Activated CD8-positive, alpha-beta T cell treated with anti-CD3 and anti-CD28 coated beads, Interleukin-2, amount 10 ng/mL, durations not matched to agents 7 days and 5 days (primary cell): ENCODE results near the gene LHPP. TPM values are rescaled to one million over a fixed set of nuclear protein-coding genes. Genes with fewer than 3 reads are reported as not detected.

Source experiments
- ATAC-seq: fragments of 150-1000 bp; cut with Tn5 transposase; one replicate; pipeline ENCODE4 v1.10.0; 2021; ENCODE audit warnings: moderate library complexity
- CTCF ChIA-PET: fragments of 350-600 bp; sonication (Branson Sonifier 250); formaldehyde crosslinking; loops from one replicate; lab custom pipeline; 2021; ENCODE audit warnings: antibody characterized with exemption; lab: Charles Lee
- POLR2A ChIA-PET: fragments of 350-600 bp; sonication (Branson Sonifier 250); formaldehyde crosslinking; loops from one replicate; lab custom pipeline; 2021; ENCODE audit warnings: antibody characterized with exemption; lab: Charles Lee
- DNase-seq: peaks from one replicate; pipeline ENCODE4 v3.0.0-alpha.2; 2020
- H3K27ac Mint-ChIP-seq: one replicate; pipeline ENCODE4 v1.8.0; 2021; ENCODE audit warnings: mild to moderate bottlenecking, mixed read lengths
- H3K27me3 Mint-ChIP-seq: one replicate; pipeline ENCODE4 v1.8.0; 2021; ENCODE audit warnings: low read depth, mixed read lengths
- H3K36me3 Mint-ChIP-seq: one replicate; pipeline ENCODE4 v1.8.0; 2021; ENCODE audit warnings: low read depth, mixed read lengths
- H3K4me1 Mint-ChIP-seq: one replicate; pipeline ENCODE4 v1.8.0; 2021; ENCODE audit warnings: low read depth, mixed read lengths
- H3K4me3 Mint-ChIP-seq: one replicate; pipeline ENCODE4 v1.8.0; 2021; ENCODE audit warnings: mild to moderate bottlenecking, mixed read lengths
- H3K9me3 Mint-ChIP-seq: one replicate; pipeline ENCODE4 v1.8.0; 2022; ENCODE audit warnings: mixed read lengths; ENCODE audit not compliant: insufficient read depth
- total RNA-seq, 2 experiments: library from RNA; stranded (reverse); gene quantifications; one replicate each; pipeline ENCODE4 v1.2.3, GENCODE V29; 2021

The LHPP gene
- total RNA-seq, 2 experiments from 2014 or later = 24.7 to 25.7 TPM

GRCh38 chr10:124644771-124645415 lies 183.3 kb downstream of the LHPP start:
- Mint-ChIP-seq H3K4me3 (no peak overlapping the region), H3K9me3 (no peaks in the 10 kb centered on the region), H3K27ac (no peak overlapping the region), H3K27me3 (no peaks in the 10 kb centered on the region), H3K36me3 (peaks cover 13% of the 10 kb centered on the region), H3K4me1 (peaks cover 74% of the 10 kb centered on the region)
- ChIA-PET CTCF (interaction anchor here (1.0 to 1.7 kb wide), 6 partner anchors 17 to 97 kb away, joined by 3 to 9 read pairs (median 4); no protein-coding TSS in a partner anchor), POLR2A (interaction anchor here (1.6 kb wide), 1 partner anchor 97 kb away, joined by 4 read pairs; no protein-coding TSS in a partner anchor)
- ATAC-seq (no peak), DNase-seq (no peak)

DNA sequence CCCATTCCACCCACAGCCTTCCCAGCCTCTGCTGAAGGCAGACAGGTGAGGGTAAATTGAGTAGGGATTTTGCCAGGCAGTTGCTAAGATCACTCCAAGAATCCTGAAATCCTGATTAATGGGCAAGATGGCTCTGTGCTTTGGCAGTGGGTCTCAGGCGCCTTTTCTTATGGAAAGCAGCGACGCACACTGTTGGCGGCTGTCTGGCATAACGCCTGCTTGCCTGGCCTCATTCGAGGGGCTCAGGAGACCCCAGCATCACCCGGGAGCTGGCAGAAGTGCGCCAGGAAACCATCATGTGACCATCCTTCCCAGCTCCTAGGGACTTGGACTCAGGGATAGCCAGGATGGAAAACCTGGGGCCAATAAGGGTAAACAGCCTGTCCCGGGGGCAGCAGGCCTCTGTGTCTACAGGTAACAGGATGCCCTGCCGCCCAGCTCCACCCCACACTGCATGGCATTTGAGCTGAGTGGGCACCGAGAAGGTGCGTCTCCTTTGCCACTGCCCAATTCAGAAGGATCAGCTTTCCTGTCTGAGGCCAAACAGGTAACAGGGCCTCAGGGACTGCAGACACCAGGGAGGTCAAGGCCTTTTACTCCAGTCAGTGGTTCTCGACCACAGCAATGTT lies 184.0 kb downstream of the LHPP start:
- Mint-ChIP-seq H3K27ac (peak overlapping the region; percentile 43), H3K9me3 (no peaks in the 10 kb centered on the region), H3K36me3 (peaks cover 17% of the 10 kb centered on the region), H3K4me3 (no peak overlapping the region), H3K4me1 (peaks cover 73% of the 10 kb centered on the region), H3K27me3 (no peaks in the 10 kb centered on the region)
- DNase-seq (no peak), ATAC-seq (no peak)
- POLR2A ChIA-PET = no interaction called here
- CTCF ChIA-PET = interaction anchor here (1.1 to 4.6 kb wide), 3 partner anchors 44 to 96 kb away, joined by 5 to 63 read pairs (median 9); no protein-coding TSS in a partner anchor

DNA sequence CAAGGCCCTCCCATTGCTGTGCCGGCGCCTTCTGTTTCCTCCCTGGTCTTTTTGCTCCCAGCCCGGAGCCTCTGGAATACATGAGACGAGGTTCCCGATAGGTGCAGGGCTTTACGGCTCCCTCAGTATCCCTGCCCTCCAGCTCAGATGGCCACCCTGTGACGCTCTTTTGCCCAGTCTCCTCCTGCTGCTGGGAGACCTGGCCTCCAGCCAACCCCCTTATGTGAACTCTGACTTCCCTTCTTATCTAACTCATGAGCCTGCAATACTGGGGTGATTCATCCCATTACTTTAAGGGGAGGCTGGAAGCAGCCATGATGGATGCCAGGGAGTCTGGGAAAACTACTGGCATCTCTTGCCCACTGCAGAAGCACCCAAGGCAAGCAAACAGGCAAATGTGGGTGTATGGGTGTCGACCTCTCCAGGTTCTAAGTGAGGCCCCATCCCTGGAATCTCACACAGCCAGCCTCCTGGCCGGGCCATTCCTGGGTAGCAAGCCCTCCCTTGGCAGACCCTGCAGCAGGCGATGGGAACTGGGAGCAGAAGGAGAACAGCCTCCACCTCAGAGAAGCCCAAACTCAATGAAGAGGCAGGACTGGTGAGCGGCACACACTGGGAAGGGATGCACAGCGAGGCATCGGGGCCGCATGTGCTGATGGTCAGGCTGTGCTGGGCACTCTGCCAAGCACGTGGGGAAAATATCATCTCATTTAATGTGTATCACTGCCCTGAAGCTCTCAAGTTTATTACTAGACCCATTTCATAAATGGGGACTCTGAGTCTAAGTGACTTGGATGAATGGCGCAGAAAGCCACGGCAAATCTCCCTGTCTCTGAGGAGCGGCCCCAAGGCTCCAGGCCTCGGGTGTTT lies 185.1 kb downstream of the LHPP start:
- H3K9me3 Mint-ChIP-seq = no peaks in the 10 kb centered on the region
- peaks cover 74% of the 10 kb centered on the region for H3K4me1 Mint-ChIP-seq
- DNase-seq (no peak), ATAC-seq (no peak)
- peak overlapping the region; percentile 92 for H3K27ac Mint-ChIP-seq
- POLR2A ChIA-PET = interaction anchor here (0.7 to 2.2 kb wide), 6 partner anchors 27 to 77 kb away, joined by 3 to 9 read pairs (median 4); no protein-coding TSS in a partner anchor
- CTCF ChIA-PET = interaction anchor here (0.8 to 5.5 kb wide), 17 partner anchors 10 to 111 kb away, joined by 3 to 63 read pairs (median 6); no protein-coding TSS in a partner anchor
- no peaks in the 10 kb centered on the region for H3K27me3 Mint-ChIP-seq
- H3K36me3 Mint-ChIP-seq = peaks cover 19% of the 10 kb centered on the region
- H3K4me3 Mint-ChIP-seq = no peak overlapping the region

GRCh38 chr10:124647421-124648130 lies 186.0 kb downstream of the LHPP start:
- H3K9me3 Mint-ChIP-seq = no peaks in the 10 kb centered on the region
- DNase-seq (peak; percentile 87), ATAC-seq (peak; percentile 80)
- CTCF ChIA-PET = interaction anchor here (0.7 to 5.5 kb wide), 22 partner anchors 10 to 180 kb away, joined by 3 to 63 read pairs (median 6); no protein-coding TSS in a partner anchor
- peak overlapping the region; percentile 70 for H3K4me3 Mint-ChIP-seq
- POLR2A ChIA-PET = interaction anchor here (0.9 to 2.2 kb wide), 8 partner anchors 17 to 141 kb away, joined by 3 to 9 read pairs (median 4); no protein-coding TSS in a partner anchor
- H3K4me1 Mint-ChIP-seq = peaks cover 78% of the 10 kb centered on the region
- no peaks in the 10 kb centered on the region for H3K27me3 Mint-ChIP-seq
- peak overlapping the region; percentile 92 for H3K27ac Mint-ChIP-seq
- peaks cover 19% of the 10 kb centered on the region for H3K36me3 Mint-ChIP-seq

DNA sequence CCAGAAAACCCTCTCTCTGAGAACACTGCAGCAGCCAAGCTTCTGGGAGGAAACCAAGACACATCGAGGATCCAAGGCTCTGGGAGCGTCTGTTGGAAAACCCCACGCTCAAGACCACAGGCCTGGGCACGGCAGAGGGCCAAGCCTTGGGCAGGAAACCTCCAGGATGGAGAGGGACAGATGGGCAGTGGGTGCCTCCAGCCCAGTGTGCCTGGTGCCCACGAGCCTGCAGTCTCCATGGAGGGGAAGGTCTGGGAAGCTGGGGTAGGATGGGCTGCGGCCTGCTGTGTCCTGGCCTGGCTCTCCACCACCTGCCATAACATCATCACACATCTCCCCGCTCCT lies 186.5 kb downstream of the LHPP start:
- H3K27me3 Mint-ChIP-seq = no peaks in the 10 kb centered on the region
- H3K4me3 Mint-ChIP-seq = peak overlapping the region; percentile 70
- ATAC-seq (peak; percentile 2), DNase-seq (no peak)
- peak overlapping the region; percentile 92 for H3K27ac Mint-ChIP-seq
- H3K9me3 Mint-ChIP-seq = no peaks in the 10 kb centered on the region
- H3K36me3 Mint-ChIP-seq = peaks cover 19% of the 10 kb centered on the region
- POLR2A ChIA-PET = interaction anchor here (0.5 to 2.2 kb wide), 10 partner anchors 18 to 140 kb away, joined by 3 to 9 read pairs (median 4); no protein-coding TSS in a partner anchor
- CTCF ChIA-PET = interaction anchor here (0.7 to 5.5 kb wide), 19 partner anchors 11 to 179 kb away, joined by 3 to 63 read pairs (median 7); no protein-coding TSS in a partner anchor
- peaks cover 76% of the 10 kb centered on the region for H3K4me1 Mint-ChIP-seq

GRCh38 chr10:124648738-124649137 lies 187.1 kb downstream of the LHPP start:
- DNase-seq (peak; percentile 69), ATAC-seq (peak; percentile 49)
- CTCF ChIA-PET = interaction anchor here (1.0 to 5.5 kb wide), 19 partner anchors 11 to 179 kb away, joined by 3 to 63 read pairs (median 6); no protein-coding TSS in a partner anchor
- H3K4me1 Mint-ChIP-seq = peaks cover 76% of the 10 kb centered on the region
- H3K9me3 Mint-ChIP-seq = no peaks in the 10 kb centered on the region
- H3K27me3 Mint-ChIP-seq = no peaks in the 10 kb centered on the region
- H3K4me3 Mint-ChIP-seq = peak overlapping the region; percentile 70
- H3K36me3 Mint-ChIP-seq = peaks cover 19% of the 10 kb centered on the region
- peak overlapping the region; percentile 92 for H3K27ac Mint-ChIP-seq
- POLR2A ChIA-PET = interaction anchor here (0.5 to 2.1 kb wide), 9 partner anchors 18 to 140 kb away, joined by 3 to 9 read pairs (median 4); no protein-coding TSS in a partner anchor

DNA sequence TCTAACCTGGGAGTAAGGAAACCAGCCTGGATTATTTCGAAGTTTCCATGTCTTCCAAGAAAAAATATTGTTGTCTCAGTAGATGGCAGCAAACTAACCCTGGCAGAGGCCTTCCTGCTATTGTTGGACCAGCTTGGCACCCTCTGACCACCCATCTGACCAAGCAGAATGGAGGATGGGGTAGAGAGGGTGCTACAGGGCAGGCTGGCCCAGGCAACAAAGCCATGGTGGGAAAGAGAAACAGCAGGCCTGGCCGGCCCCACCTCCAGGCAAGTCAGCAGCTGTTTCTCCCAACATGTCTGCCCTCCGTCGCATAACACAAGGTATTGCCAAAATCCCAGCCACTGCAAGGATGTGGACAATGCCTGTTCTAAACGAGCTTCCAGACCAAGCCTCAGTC lies 187.6 kb downstream of the LHPP start:
- H3K4me1 Mint-ChIP-seq = peaks cover 76% of the 10 kb centered on the region
- POLR2A ChIA-PET = interaction anchor here (0.9 to 2.1 kb wide), 7 partner anchors 19 to 139 kb away, joined by 3 to 9 read pairs (median 4); no protein-coding TSS in a partner anchor

GRCh38 chr10:124650263-124650662 lies 188.6 kb downstream of the LHPP start:
- Mint-ChIP-seq H3K36me3 (peaks cover 19% of the 10 kb centered on the region), H3K27ac (peak overlapping the region; percentile 84), H3K4me1 (peaks cover 82% of the 10 kb centered on the region), H3K4me3 (peak overlapping the region; percentile 67), H3K27me3 (no peaks in the 10 kb centered on the region), H3K9me3 (no peaks in the 10 kb centered on the region)
- POLR2A ChIA-PET = interaction anchor here (0.7 to 1.0 kb wide), 2 partner anchors 39 to 91 kb away, joined by 3 read pairs; no protein-coding TSS in a partner anchor
- no peak for DNase-seq
- CTCF ChIA-PET = interaction anchor here (1.1 to 5.5 kb wide), 8 partner anchors 10 to 92 kb away, joined by 3 to 63 read pairs (median 14); no protein-coding TSS in a partner anchor
- no peak for ATAC-seq

More for the DNA sequence above, 187.6 kb downstream of the LHPP start:
- H3K27me3 Mint-ChIP-seq = no peaks in the 10 kb centered on the region
- H3K36me3 Mint-ChIP-seq = peaks cover 19% of the 10 kb centered on the region
- no peaks in the 10 kb centered on the region for H3K9me3 Mint-ChIP-seq
- ATAC-seq = no peak
- CTCF ChIA-PET = interaction anchor here (1.0 to 5.5 kb wide), 17 partner anchors 12 to 109 kb away, joined by 3 to 63 read pairs (median 6); no protein-coding TSS in a partner anchor
- H3K27ac Mint-ChIP-seq = peak overlapping the region; percentile 92
- no peak for DNase-seq
- no peak overlapping the region for H3K4me3 Mint-ChIP-seq

DNA sequence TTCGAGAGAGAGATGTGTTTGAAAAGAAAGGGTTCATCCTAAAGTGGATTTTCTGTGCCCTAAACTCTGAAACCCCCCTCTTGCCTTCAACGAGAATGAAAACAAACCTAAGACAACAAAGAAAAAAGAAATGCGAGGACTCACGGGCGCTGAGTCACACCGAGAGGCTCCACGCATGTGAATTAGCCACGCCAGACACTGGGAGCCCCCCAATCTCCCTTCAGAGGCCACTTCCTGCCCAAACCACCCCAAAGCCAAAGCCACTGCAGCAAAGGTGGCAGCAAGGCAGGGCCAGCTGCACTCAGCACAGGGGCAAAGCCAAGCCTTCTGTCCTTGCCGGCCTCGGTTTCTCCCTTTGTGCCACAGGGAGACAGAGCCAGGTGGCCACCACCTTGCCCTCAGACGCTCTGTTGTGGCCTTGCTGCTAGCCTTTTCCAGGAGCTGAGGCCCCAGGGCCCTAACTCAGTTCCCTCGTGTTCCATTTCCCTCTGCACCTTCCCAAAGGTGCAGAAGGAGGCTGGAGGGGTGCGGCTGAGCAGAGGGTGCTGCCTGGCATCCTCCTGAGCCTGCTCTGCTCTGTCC lies 189.3 kb downstream of the LHPP start:
- H3K27ac Mint-ChIP-seq = peak overlapping the region; percentile 84
- peak; percentile 68 for ATAC-seq

GRCh38 chr10:124651402-124651891 lies 189.8 kb downstream of the LHPP start:
- H3K4me1 Mint-ChIP-seq = peaks cover 74% of the 10 kb centered on the region

More for the DNA sequence above, 189.3 kb downstream of the LHPP start:
- Mint-ChIP-seq H3K27me3 (no peaks in the 10 kb centered on the region), H3K4me1 (peaks cover 79% of the 10 kb centered on the region), H3K4me3 (peak overlapping the region; percentile 67), H3K9me3 (no peaks in the 10 kb centered on the region), H3K36me3 (peaks cover 19% of the 10 kb centered on the region)
- peak; percentile 84 for DNase-seq
- ChIA-PET POLR2A (no interaction called here), CTCF (interaction anchor here (0.7 to 5.5 kb wide), 6 partner anchors 9 to 91 kb away, joined by 3 to 63 read pairs (median 6); no protein-coding TSS in a partner anchor)

More at GRCh38 chr10:124651402-124651891, 189.8 kb downstream of the LHPP start:
- H3K27me3 Mint-ChIP-seq = no peaks in the 10 kb centered on the region
- H3K9me3 Mint-ChIP-seq = no peaks in the 10 kb centered on the region
- CTCF ChIA-PET = interaction anchor here (0.7 to 5.5 kb wide), 4 partner anchors 8 to 90 kb away, joined by 3 to 63 read pairs (median 28); no protein-coding TSS in a partner anchor
- DNase-seq (no peak), ATAC-seq (no peak)
- POLR2A ChIA-PET = interaction anchor here (0.6 kb wide), 1 partner anchor 75 kb away, joined by 3 read pairs; no protein-coding TSS in a partner anchor
- peak overlapping the region; percentile 84 for H3K27ac Mint-ChIP-seq
- peaks cover 19% of the 10 kb centered on the region for H3K36me3 Mint-ChIP-seq
- H3K4me3 Mint-ChIP-seq = no peak overlapping the region
